Body of pancreas (tissue), 4 donors: Measurements from ENCODE around the gene FECH.

ENCODE experiments used
- CTCF ChIP-seq, 7 experiments: fragments of 450-650 bp in 4 of 7; fragments of 200-600 bp in 3 of 7; sonication (generic) in 3 of 7; IDR thresholded peaks; one replicate each; pipeline ENCODE4 v1.5.1; 2016 to 2019; ENCODE audit warnings: antibody characterized with exemption in 7 of 7
- POLR2A ChIP-seq, 3 donors: fragments of 450-650 bp; IDR thresholded peaks; one replicate each; pipeline ENCODE4 v1.6.1; 2016; ENCODE audit warnings: antibody characterized with exemption in 3 of 3, mild to moderate bottlenecking in 2 of 3

- TF ChIP-seq POLR2A (IDR thresholded peaks at IDR 0.05) = no peak
- no peak for TF ChIP-seq CTCF (IDR thresholded peaks at IDR 0.05)
Observed at GRCh38 chr18:57629422-57629821, 42.9 kb upstream of the FECH start.
